GM19099 (cell line): ENCODE results near the gene NPW.

Experiments
- POLR2A ChIP-seq: IDR thresholded peaks from 3 replicates; pipeline ENCODE4 v1.6.1; 2011; ENCODE audit warnings: low read depth; ENCODE audit not compliant: insufficient read length; ENCODE audit errors: extremely low read depth

The NPW gene

GRCh38 chr16:2032285-2033056, 12.9 kb downstream of the NPW start:
- no peak for TF ChIP-seq POLR2A

DNA sequence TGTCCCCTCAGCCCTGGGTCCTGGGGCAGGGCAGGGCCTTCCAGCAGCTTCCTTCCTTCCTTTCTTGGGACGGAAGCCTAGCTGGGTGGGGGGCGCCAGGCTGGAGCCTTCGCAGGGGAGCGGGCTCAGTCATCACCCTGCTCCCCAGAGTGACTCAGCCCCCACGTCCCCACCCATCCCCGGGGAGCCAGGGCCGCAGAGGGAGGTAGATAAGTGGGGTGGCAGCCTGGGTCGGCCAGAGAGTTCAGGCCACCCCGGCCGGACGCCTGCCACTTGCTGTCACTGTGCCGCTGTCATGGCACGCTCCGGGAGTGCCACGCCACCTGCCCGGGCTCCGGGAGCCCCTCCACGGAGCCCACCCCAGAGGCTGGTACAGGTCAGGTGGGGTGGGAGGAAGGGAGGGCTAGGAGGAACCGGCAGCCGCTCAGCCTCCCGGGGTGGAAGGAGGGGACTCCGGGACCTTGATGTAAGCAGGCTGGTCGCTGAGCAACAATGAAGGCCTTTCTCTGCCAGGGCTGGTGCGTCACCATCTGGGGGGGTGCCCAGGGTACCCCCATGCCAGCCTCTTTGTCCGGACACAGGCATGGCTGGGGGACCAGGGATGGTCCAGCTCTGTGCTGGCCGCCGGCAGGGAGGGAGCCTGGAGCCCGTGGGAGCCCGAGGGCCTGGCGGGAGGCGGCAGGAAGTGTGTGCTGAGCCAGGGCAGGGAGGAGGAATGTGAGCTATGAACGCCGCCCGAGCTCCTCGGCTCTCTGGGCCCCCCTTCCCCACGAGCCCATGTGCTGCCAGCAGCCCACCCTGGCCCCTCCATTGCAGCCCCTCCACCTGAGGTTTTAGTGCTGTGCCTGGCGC, 13.7 kb downstream of the NPW start:
- TF ChIP-seq POLR2A = no peak

- no peak for TF ChIP-seq POLR2A
Measured at GRCh38 chr16:2034696-2035430, 15.3 kb downstream of the NPW start.

- TF ChIP-seq POLR2A = no peak
Measured at GRCh38 chr16:2035431-2036199, 16.0 kb downstream of the NPW start.

DNA sequence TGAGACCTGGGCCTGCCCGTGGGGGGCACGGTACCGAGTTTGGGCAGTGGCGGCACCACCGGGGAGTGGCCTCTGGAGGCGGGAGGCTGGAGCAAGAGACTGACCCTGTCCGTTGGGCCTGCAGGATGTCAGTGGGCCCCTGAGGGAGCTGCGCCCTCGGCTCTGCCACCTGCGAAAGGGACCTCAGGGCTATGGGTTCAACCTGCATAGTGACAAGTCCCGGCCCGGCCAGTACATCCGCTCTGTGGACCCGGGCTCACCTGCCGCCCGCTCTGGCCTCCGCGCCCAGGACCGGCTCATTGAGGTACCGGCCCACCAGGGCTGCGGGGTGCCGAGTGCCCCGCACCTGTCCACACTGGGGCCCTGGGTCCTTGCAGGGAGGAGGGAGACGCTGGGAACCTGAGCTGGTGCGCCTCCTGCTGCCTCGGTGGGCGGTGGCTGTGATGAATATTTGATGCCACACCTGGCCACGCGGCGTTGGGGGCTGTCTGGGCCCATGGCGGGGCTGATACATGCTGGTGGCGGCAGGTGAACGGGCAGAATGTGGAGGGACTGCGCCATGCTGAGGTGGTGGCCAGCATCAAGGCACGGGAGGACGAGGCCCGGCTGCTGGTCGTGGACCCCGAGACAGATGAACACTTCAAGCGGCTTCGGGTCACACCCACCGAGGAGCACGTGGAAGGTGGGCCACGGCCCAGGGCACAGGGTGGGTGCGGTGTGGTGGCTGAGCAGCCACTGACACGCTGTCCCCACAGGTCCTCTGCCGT, 16.8 kb downstream of the NPW start:
- TF ChIP-seq POLR2A = no peak

DNA sequence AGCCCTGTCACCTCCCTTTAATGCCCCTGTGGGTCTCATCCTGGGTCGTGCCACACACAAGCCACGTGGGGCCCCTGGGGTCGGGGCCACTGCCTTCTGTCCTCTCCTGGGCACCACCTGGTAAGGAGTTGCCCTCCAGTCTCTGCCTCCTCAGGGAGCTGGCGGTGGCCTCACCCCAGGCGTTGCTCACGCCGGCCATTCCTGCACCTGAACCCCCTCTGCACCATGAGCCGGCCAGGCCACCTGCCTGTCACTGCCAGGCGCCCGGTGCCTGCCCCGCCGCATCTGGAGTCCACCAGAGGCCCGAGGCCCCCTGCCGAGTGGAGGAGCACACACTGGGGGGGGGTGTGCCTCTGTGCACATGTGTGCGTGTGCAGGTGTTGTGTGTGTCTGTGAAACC, 17.5 kb downstream of the NPW start:
- TF ChIP-seq POLR2A = no peak

GRCh38 chr16:2037647-2038381, 18.2 kb downstream of the NPW start:
- TF ChIP-seq POLR2A = no peak

- TF ChIP-seq POLR2A = no peak
Measured at GRCh38 chr16:2038382-2039231, 19.0 kb downstream of the NPW start.

- TF ChIP-seq POLR2A = no peak
Measured at GRCh38 chr16:2039274-2040031, 19.9 kb downstream of the NPW start.

- no peak for TF ChIP-seq POLR2A
Measured at GRCh38 chr16:2040041-2040786, 20.6 kb downstream of the NPW start.
